ENCODE results near the gene RASSF5. TPM values are rescaled to one million over a fixed set of nuclear protein-coding genes. Genes with fewer than 3 reads are reported as not detected.
"Not testable (repeated sequence)": the region's sequence is repeated elsewhere in the genome, so short reads cannot be mapped to it uniquely, and the experiment has no call there.

Gene RASSF5
- polyA plus RNA-seq, 3 donors, result 5.0 to 5.4 (median 5.1) TPM

- no peak for DNase-seq (ENCODE audit: low read depth in 3 of 3, low spot score in 2 of 3)
Observed at GRCh38 chr1:206609229-206609991, 102.1 kb downstream of the RASSF5 start.

- peak in 2 of 3 donors; percentile 87 to 92 for DNase-seq (ENCODE audit: low read depth in 3 of 3, low spot score in 2 of 3)
Observed at GRCh38 chr1:206612129-206612876, 105.0 kb downstream of the RASSF5 start, which contains the start of gene EIF2D. EIF2D (minus strand) TSS chr1:206612465; CDS start chr1:206612342, 123 bp downstream.

- not testable (repeated sequence) for DNase-seq (ENCODE audit: low read depth in 3 of 3, low spot score in 2 of 3)
Observed at GRCh38 chr1:206626396-206626795, 119.1 kb downstream of the RASSF5 start.

- no peak for DNase-seq (ENCODE audit: low read depth in 3 of 3, low spot score in 2 of 3)
Observed at GRCh38 chr1:206628916-206629315, 121.6 kb downstream of the RASSF5 start.

GRCh38 chr1:206631085-206631509, 123.8 kb downstream of the RASSF5 start:
- DNase-seq (ENCODE audit: low read depth in 3 of 3, low spot score in 2 of 3), result peak in 2 of 3 donors; percentile 67 to 73

- DNase-seq (ENCODE audit: low read depth in 3 of 3, low spot score in 2 of 3), result no peak
Observed at GRCh38 chr1:206633708-206634121, 126.4 kb downstream of the RASSF5 start.

GRCh38 chr1:206634365-206635079, 127.2 kb downstream of the RASSF5 start:
- DNase-seq (ENCODE audit: low read depth in 3 of 3, low spot score in 2 of 3), result peak in 2 of 3 donors; percentile 72 to 74

GRCh38 chr1:206635080-206635977, 128.0 kb downstream of the RASSF5 start, which contains the start of gene DYRK3:
DYRK3 (plus strand) TSS chr1:206635536; CDS start chr1:206635704, 168 bp downstream.
- DNase-seq (ENCODE audit: low read depth in 3 of 3, low spot score in 2 of 3), result peak in 2 of 3 donors; percentile 71 to 78

- DNase-seq (ENCODE audit: low read depth in 3 of 3, low spot score in 2 of 3), result no peak
Observed at GRCh38 chr1:206635978-206636345, 128.6 kb downstream of the RASSF5 start.

GRCh38 chr1:206636671-206637070, 129.3 kb downstream of the RASSF5 start:
- DNase-seq (ENCODE audit: low read depth in 3 of 3, low spot score in 2 of 3), result no peak

- no peak for DNase-seq (ENCODE audit: low read depth in 3 of 3, low spot score in 2 of 3)
Observed at GRCh38 chr1:206637605-206638004, 130.3 kb downstream of the RASSF5 start.

Other genes starting within 250 kb of the RASSF5 start
- 1 to 10 TPM; 4.3 to 5.0 (median 4.4) TPM for gene IKBKE, start 37.1 kb upstream of the RASSF5 start, polyA plus RNA-seq (ENCODE audit: insufficient read length in 3 of 3)
- gene EIF2D, start 104.9 kb downstream of the RASSF5 start, polyA plus RNA-seq (ENCODE audit: insufficient read length in 3 of 3), result 10 to 100 TPM; 85.9 to 91.8 (median 88.2) TPM
- gene DYRK3, start 128.0 kb downstream of the RASSF5 start, polyA plus RNA-seq (ENCODE audit: insufficient read length in 3 of 3), result 1 to 10 TPM; 8.5 to 9.7 (median 8.8) TPM
- gene MAPKAPK2, start 177.4 kb downstream of the RASSF5 start, polyA plus RNA-seq (ENCODE audit: insufficient read length in 3 of 3), result 10 to 100 TPM; 66.5 to 80.4 (median 79.6) TPM

Measured in right renal cortex interstitium (tissue), 3 donors.